Left colon (tissue), 2 donors: Measurements from ENCODE around the gene HES4. TPM values are rescaled to one million over a fixed set of nuclear protein-coding genes. Genes with fewer than 3 reads are reported as not detected.

ENCODE experiments used
- ATAC-seq: fragments of 200-7000 bp; cut with Tn5 transposase; one replicate; pipeline ENCODE4 v1.9.1; 2020; ENCODE audit warnings: mild to moderate bottlenecking, moderate library complexity
- DNase-seq, 2 donors: peaks; one replicate each; pipeline ENCODE4 v3.0.0-alpha.2; 2020
- intact Hi-C, 2 donors: fragments of 100-400 bp; cut with DNase I in 1 of 2; cut with micrococcal nuclease in 1 of 2; formaldehyde crosslinking; loops; one replicate each; pipeline versions ENCODE4 v1.11.2 to v1.14.0; 2022; cut with DNase I, micrococcal nuclease
- long read RNA-seq: library from polyadenylated mRNA; unstranded; transcript quantifications from one replicate; pipeline ENCODE4 v2.0.0, GENCODE V29; 2021
- total RNA-seq, 2 donors: library from RNA; stranded (reverse); fragmentation: NEBNext Ultra II Directional; extraction: Animal tissue kit (Norgen Biotek cat#: 25700); gene quantifications; one replicate each; pipeline ENCODE4 v1.2.1, GENCODE V29; 2021
- donor health status: DM: no; HTN: no; CAD: no.
- donor health status: DM: yes; HTN: yes; CAD: no.

The HES4 gene
- total RNA-seq = 10 to 100 TPM; 19.5 to 24.2 TPM
- long read RNA-seq, transcript HES4-203 (2 exons, 1,038 nt) = minor isoform, 10 of 48 reads
- long read RNA-seq, transcript HES4-201 (4 exons, 899 nt) = major isoform, 25 of 48 reads
- long read RNA-seq, partial matches to known transcripts = 3 of 48 reads
- long read RNA-seq, other reads (novel, unspliced or antisense) = 6 of 48 reads

- intact Hi-C loops = no loop called here
- DNase-seq (peak; percentile 92 to 94), ATAC-seq (peak; percentile 80)
Measured at GRCh38 chr1:999725-1000356, at the start of gene HES4. Gene HES4 (minus strand): TSS chr1:1000097. CDS start chr1:999973, 124 bp downstream.

- intact Hi-C loops = no loop called here
- ATAC-seq (peak; percentile 15), DNase-seq (no peak)
Measured at GRCh38 chr1:1048765-1049164, 48.9 kb upstream of the HES4 start.

- no peak for DNase-seq
- no peak for ATAC-seq
- intact Hi-C loops = no loop called here
Measured at GRCh38 chr1:1047963-1048362, 48.1 kb upstream of the HES4 start.

- DNase-seq (no peak), ATAC-seq (no peak)
- intact Hi-C loops = no loop called here
Measured at GRCh38 chr1:1047407-1047806, 47.5 kb upstream of the HES4 start.

- intact Hi-C loops = no loop called here
- ATAC-seq = no peak
- DNase-seq = no peak
Measured at GRCh38 chr1:1046767-1047166, 46.9 kb upstream of the HES4 start.

- intact Hi-C loops = no loop called here
- ATAC-seq = no peak
- DNase-seq = no peak
Measured at GRCh38 chr1:1046243-1046642, 46.3 kb upstream of the HES4 start.

GRCh38 chr1:1045129-1045528 lies 45.2 kb upstream of the HES4 start:
- intact Hi-C loops = no loop called here
- ATAC-seq (no peak), DNase-seq (no peak)

GRCh38 chr1:1044455-1045078 lies 44.7 kb upstream of the HES4 start:
- DNase-seq = no peak
- ATAC-seq = no peak
- intact Hi-C loops = no loop called here

GRCh38 chr1:1043921-1044320 lies 44.0 kb upstream of the HES4 start:
- intact Hi-C loops = no loop called here
- ATAC-seq (no peak), DNase-seq (no peak)

GRCh38 chr1:1043411-1043810 lies 43.5 kb upstream of the HES4 start:
- DNase-seq (no peak), ATAC-seq (no peak)
- intact Hi-C loops = no loop called here

- DNase-seq (no peak), ATAC-seq (no peak)
- intact Hi-C loops = no loop called here
Measured at GRCh38 chr1:1042835-1043234, 42.9 kb upstream of the HES4 start.

- ATAC-seq (no peak), DNase-seq (no peak)
- intact Hi-C loops = no loop called here
Measured at GRCh38 chr1:1041873-1042272, 42.0 kb upstream of the HES4 start.

- ATAC-seq (no peak), DNase-seq (peak in 1 of 2 donors; percentile 45)
- intact Hi-C loops = no loop called here
Measured at GRCh38 chr1:1041092-1041523, 41.2 kb upstream of the HES4 start.

- peak; percentile 90 for ATAC-seq
Measured at GRCh38 chr1:1040004-1040991, 40.4 kb upstream of the HES4 start.

GRCh38 chr1:1039145-1039910 lies 39.4 kb upstream of the HES4 start:
- DNase-seq (no peak), ATAC-seq (no peak)
- intact Hi-C loops = no loop called here

More at GRCh38 chr1:1040004-1040991, 40.4 kb upstream of the HES4 start:
- peak; percentile 75 to 81 for DNase-seq
- intact Hi-C loops = no loop called here

- no peak for DNase-seq
- no peak for ATAC-seq
- intact Hi-C loops = no loop called here
Measured at GRCh38 chr1:1038694-1039093, 38.8 kb upstream of the HES4 start.

- DNase-seq (no peak), ATAC-seq (no peak)
- intact Hi-C loops = no loop called here
Measured at GRCh38 chr1:1037366-1038327, 37.8 kb upstream of the HES4 start.
